K562 (cell line): ENCODE data around the gene CCNL2.

Experiments used
- ATF4 ChIP-seq: fragments of 450-650 bp; formaldehyde crosslinking; IDR thresholded peaks from 2 replicates; pipeline ENCODE4 v1.4.0; 2022; ENCODE audit warnings: mild to moderate bottlenecking, moderate library complexity
- BDP1 ChIP-seq: IDR thresholded peaks from 3 replicates; pipeline ENCODE4 v1.6.1; 2011; ENCODE audit not compliant: insufficient read length, insufficient read depth
- CTCF ChIP-seq, 3 experiments: IDR thresholded peaks in 2 of 3; conservative IDR thresholded peaks in 1 of 3; 2 replicates each; pipeline ENCODE4 v1.5.1; 2011 to 2012; ENCODE audit warnings: low read length in 3 of 3, mild to moderate bottlenecking in 3 of 3, control low read depth in 2 of 3, improper control_type of control experiment in 1 of 3, inconsistent platforms in 1 of 3, low read depth in 1 of 3, mixed read lengths in 1 of 3, moderate library complexity in 1 of 3; ENCODE audit not compliant: insufficient read depth in 2 of 3
- DPF2 ChIP-seq: fragments of 450-650 bp; IDR thresholded peaks from 2 replicates; pipeline ENCODE4 v1.6.1; 2016
- EP300 ChIP-seq: IDR thresholded peaks from 2 replicates; pipeline ENCODE4 v1.6.1; 2012; ENCODE audit warnings: low read length, improper control_type of control experiment
- KLF13 ChIP-seq: fragments of 450-650 bp; IDR thresholded peaks from 2 replicates; pipeline ENCODE4 v1.6.1; 2016; ENCODE audit warnings: missing genetic modification characterization, low read depth, mild to moderate bottlenecking, missing compliant biosample characterization, moderate library complexity, borderline replicate concordance
- MAFF ChIP-seq: IDR thresholded peaks from 2 replicates; pipeline ENCODE4 v1.6.1; 2012; ENCODE audit warnings: low read length, improper control_type of control experiment
- MAZ ChIP-seq, 2 experiments: fragments of 450-650 bp in 1 of 2; sonication (generic) in 1 of 2; formaldehyde crosslinking; IDR thresholded peaks in 1 of 2; conservative IDR thresholded peaks in 1 of 2; 2 replicates each; pipeline versions ENCODE4 v1.4.0 to v1.5.0; 2020; ENCODE audit warnings: mild to moderate bottlenecking in 1 of 2, missing genetic modification reagents in 1 of 2
- MITF ChIP-seq: IDR thresholded peaks from 2 replicates; pipeline ENCODE4 v1.6.1; 2014; ENCODE audit warnings: antibody characterized with exemption
- SMARCA5 ChIP-seq: fragments of 450-650 bp; IDR thresholded peaks from 2 replicates; pipeline ENCODE4 v1.6.1; 2016
- TAF1 ChIP-seq: IDR thresholded peaks from 2 replicates; pipeline ENCODE4 v1.6.1; 2011; ENCODE audit warnings: mild to moderate bottlenecking, low read length, moderate library complexity; ENCODE audit not compliant: insufficient read depth, control insufficient read depth, severe bottlenecking; ENCODE audit errors: extremely low read depth
- THRAP3 ChIP-seq: fragments of 450-650 bp; IDR thresholded peaks from 2 replicates; pipeline ENCODE4 v1.6.1; 2016; ENCODE audit warnings: mild to moderate bottlenecking, inconsistent platforms, borderline replicate concordance
- ZNF274 ChIP-seq: IDR thresholded peaks from 2 replicates; pipeline ENCODE4 v1.6.1; 2011; ENCODE audit warnings: low read depth, mild to moderate bottlenecking, low read length, moderate library complexity, borderline replicate concordance
- TF ChIP-seq, protein P1 (sequence below), 2 experiments: fragments of 450-650 bp; formaldehyde crosslinking in 1 of 2; IDR thresholded peaks; 2 replicates each; pipeline versions ENCODE4 v1.4.0 to v1.6.1; 2014 to 2020; ENCODE audit warnings: mild to moderate bottlenecking in 2 of 2, borderline replicate concordance in 1 of 2, low read depth in 1 of 2

DNA sequence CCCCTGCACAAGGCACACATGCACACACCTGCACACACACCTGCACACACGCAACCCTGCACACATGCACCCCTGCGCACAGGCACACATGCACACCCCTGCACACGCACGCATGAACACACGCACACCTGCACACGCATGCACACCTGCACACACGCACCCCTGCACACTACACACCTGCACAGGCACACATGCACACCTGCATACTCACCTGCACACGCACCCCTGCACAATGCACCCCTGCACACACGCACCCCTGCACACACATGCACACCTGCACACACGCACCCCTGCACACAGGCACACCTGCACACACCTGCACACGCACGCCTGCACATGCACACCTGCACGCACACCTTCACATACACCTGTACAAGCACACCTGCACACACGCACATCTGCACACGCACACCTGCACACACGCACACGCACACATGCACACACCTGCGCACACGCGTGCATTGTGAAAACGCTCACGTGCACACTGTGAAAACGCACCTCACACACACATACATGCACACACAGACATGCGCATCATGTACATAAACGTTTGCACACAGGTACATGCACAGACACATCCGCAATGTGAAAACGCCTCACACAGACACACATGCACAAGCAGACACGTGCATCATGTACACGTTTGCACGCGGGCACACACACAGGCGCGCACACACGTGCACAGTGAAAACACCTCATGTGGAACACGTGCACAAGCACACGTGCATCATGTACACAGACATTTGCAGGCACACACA is 58.2 kb downstream of the CCNL2 start:
- TF ChIP-seq, protein P1, sequence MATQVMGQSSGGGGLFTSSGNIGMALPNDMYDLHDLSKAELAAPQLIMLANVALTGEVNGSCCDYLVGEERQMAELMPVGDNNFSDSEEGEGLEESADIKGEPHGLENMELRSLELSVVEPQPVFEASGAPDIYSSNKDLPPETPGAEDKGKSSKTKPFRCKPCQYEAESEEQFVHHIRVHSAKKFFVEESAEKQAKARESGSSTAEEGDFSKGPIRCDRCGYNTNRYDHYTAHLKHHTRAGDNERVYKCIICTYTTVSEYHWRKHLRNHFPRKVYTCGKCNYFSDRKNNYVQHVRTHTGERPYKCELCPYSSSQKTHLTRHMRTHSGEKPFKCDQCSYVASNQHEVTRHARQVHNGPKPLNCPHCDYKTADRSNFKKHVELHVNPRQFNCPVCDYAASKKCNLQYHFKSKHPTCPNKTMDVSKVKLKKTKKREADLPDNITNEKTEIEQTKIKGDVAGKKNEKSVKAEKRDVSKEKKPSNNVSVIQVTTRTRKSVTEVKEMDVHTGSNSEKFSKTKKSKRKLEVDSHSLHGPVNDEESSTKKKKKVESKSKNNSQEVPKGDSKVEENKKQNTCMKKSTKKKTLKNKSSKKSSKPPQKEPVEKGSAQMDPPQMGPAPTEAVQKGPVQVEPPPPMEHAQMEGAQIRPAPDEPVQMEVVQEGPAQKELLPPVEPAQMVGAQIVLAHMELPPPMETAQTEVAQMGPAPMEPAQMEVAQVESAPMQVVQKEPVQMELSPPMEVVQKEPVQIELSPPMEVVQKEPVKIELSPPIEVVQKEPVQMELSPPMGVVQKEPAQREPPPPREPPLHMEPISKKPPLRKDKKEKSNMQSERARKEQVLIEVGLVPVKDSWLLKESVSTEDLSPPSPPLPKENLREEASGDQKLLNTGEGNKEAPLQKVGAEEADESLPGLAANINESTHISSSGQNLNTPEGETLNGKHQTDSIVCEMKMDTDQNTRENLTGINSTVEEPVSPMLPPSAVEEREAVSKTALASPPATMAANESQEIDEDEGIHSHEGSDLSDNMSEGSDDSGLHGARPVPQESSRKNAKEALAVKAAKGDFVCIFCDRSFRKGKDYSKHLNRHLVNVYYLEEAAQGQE (IDR thresholded peaks at IDR 0.05; ENCODE audit: borderline replicate concordance): no peak
- TF ChIP-seq, protein P1 (CRISPR knock-in tag; IDR thresholded peaks at IDR 0.05; ENCODE audit: low read depth): no peak
- TF ChIP-seq TAF1 (no peak), BDP1 (no peak), EP300 (no peak), THRAP3 (no peak), DPF2 (no peak), ATF4 (CRISPR knock-in tag) (no peak), CTCF (IDR thresholded peaks at IDR 0.05 in 2 of 3, conservative IDR thresholded peaks at IDR 0.05 in 1 of 3; ENCODE audit: insufficient read depth in 2 of 3, low read depth in 1 of 3, low read length in 3 of 3) (no peak), MITF (no peak), MAZ (CRISPR knock-in tag; conservative IDR thresholded peaks at IDR 0.05 in 1 of 2, IDR thresholded peaks at IDR 0.05 in 1 of 2) (no peak), ZNF274 (no peak), SMARCA5 (no peak), MAFF (no peak), KLF13 (tag) (no peak)
